Tibial nerve (tissue), 4 donors: ENCODE measurements around the gene PLA2G12A.

ENCODE experiments used
- CTCF ChIP-seq, 5 experiments: fragments of 200-600 bp in 3 of 5; fragments of 450-650 bp in 2 of 5; sonication (generic) in 3 of 5; IDR thresholded peaks; one replicate each; pipeline ENCODE4 v1.5.1; 2016 to 2019; ENCODE audit warnings: antibody characterized with exemption in 5 of 5, mild to moderate bottlenecking in 3 of 5, moderate library complexity in 2 of 5
- EP300 ChIP-seq, 2 donors: sonication (generic); formaldehyde crosslinking; IDR thresholded peaks; one replicate each; pipeline ENCODE4 v1.6.1; 2017; ENCODE audit warnings: antibody characterized with exemption in 2 of 2, mild to moderate bottlenecking in 1 of 2
- POLR2A ChIP-seq, 2 donors: fragments of 450-650 bp; IDR thresholded peaks; one replicate each; pipeline ENCODE4 v1.6.1; 2017; ENCODE audit warnings: antibody characterized with exemption in 2 of 2, mild to moderate bottlenecking in 2 of 2, moderate library complexity in 2 of 2

- TF ChIP-seq POLR2A (IDR thresholded peaks at IDR 0.05) (no peak), CTCF (IDR thresholded peaks at IDR 0.05) (no peak), EP300 (IDR thresholded peaks at IDR 0.05) (no peak)
These were observed 8.4 kb upstream of the PLA2G12A start for GRCh38 chr4:109738104-109738872.
